KMS-11 (cell line): ENCODE measurements around the gene ADGRD1.

Experiments used
- H2AFZ ChIP-seq: fragments of 200-600 bp; sonication (generic); 2 replicates; pipeline ENCODE4 v1.6.1; 2016; ENCODE audit warnings: antibody characterized with exemption, mixed run types, low read depth
- H3K27ac ChIP-seq: fragments of 200-600 bp; sonication (generic); 2 replicates; pipeline ENCODE4 v1.6.1; 2016; ENCODE audit warnings: mild to moderate bottlenecking, mixed run types
- H3K27me3 ChIP-seq: fragments of 200-600 bp; sonication (generic); 2 replicates; pipeline ENCODE4 v1.6.1; 2017; ENCODE audit warnings: mild to moderate bottlenecking, low read depth, mixed run types, moderate library complexity; ENCODE audit not compliant: insufficient read depth
- H3K36me3 ChIP-seq: fragments of 200-600 bp; sonication (generic); 2 replicates; pipeline ENCODE4 v1.6.1; 2017; ENCODE audit warnings: mild to moderate bottlenecking, mixed run types; ENCODE audit not compliant: insufficient read depth
- H3K4me1 ChIP-seq: fragments of 200-600 bp; sonication (generic); 2 replicates; pipeline ENCODE4 v1.6.1; 2016; ENCODE audit warnings: mild to moderate bottlenecking, low read depth, mixed run types; ENCODE audit not compliant: poor library complexity, severe bottlenecking
- H3K4me2 ChIP-seq: fragments of 200-600 bp; sonication (generic); 2 replicates; pipeline ENCODE4 v1.7.0; 2016; ENCODE audit warnings: mild to moderate bottlenecking, mixed run types
- H3K4me3 ChIP-seq: fragments of 200-600 bp; sonication (generic); IDR thresholded peaks from 2 replicates; pipeline ENCODE4 v1.6.1; 2017; ENCODE audit warnings: low read depth, low read length, mixed read lengths; ENCODE audit not compliant: insufficient read depth
- H3K79me2 ChIP-seq: fragments of 200-600 bp; sonication (generic); 2 replicates; pipeline ENCODE4 v1.6.1; 2016; ENCODE audit warnings: low read depth, mixed run types; ENCODE audit not compliant: insufficient read depth
- H3K9ac ChIP-seq: fragments of 200-600 bp; sonication (generic); 2 replicates; pipeline ENCODE4 v1.6.1; 2016; ENCODE audit warnings: mild to moderate bottlenecking, mixed run types
- H4K20me1 ChIP-seq: fragments of 200-600 bp; sonication (generic); 2 replicates; pipeline ENCODE4 v1.6.1; 2016; ENCODE audit warnings: mild to moderate bottlenecking, mixed run types; ENCODE audit not compliant: insufficient read depth
- CTCF ChIP-seq: fragments of 200-600 bp; sonication (generic); conservative IDR thresholded peaks from 2 replicates; pipeline ENCODE4 v1.6.1; 2017; ENCODE audit warnings: low read depth, mild to moderate bottlenecking, antibody characterized with exemption, low read length, moderate library complexity, mixed read lengths

ADGRD1 gene

GRCh38 chr12:130960787-130961186 is 7.1 kb downstream of the ADGRD1 start:
- TF ChIP-seq CTCF = no peak
- H3K9ac ChIP-seq = no peak overlapping the region
- H3K4me3 ChIP-seq = no peak overlapping the region
- no peak overlapping the region for H2AFZ ChIP-seq
- H3K4me2 ChIP-seq = no peak overlapping the region
- no peaks in the 10 kb centered on the region for H3K4me1 ChIP-seq
- H3K27me3 ChIP-seq = no peaks in the 10 kb centered on the region
- no peaks in the 10 kb centered on the region for H3K79me2 ChIP-seq
- no peaks in the 10 kb centered on the region for H3K36me3 ChIP-seq
- no peaks in the 10 kb centered on the region for H4K20me1 ChIP-seq
- H3K27ac ChIP-seq = no peak overlapping the region

DNA sequence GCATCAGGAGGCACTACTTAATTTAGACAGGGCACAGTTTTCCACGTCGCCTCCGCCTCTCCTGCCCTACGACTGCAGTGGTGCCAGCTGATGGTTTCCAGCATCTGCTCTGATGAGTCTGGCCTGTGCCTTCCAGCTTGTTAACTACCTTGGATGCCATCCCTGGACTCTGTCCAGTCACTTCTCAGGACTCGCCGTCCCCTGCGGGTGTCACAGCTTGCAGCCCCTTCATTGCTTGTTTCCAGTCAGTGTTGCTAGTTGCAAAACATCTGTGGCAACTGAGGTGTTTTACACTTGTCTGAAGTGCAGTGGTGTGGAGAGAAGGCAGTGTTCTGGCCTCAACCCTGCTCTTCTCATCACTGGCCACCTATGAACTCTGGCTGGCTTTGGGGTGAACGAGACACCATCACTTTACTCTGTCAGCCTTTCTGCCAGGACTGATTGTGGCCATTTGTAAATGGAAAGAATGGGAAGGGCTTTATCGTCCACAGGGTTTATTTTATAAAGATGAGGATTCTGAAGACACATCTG is 8.3 kb downstream of the ADGRD1 start:
- H3K4me3 ChIP-seq = no peak overlapping the region
- no peaks in the 10 kb centered on the region for H3K4me1 ChIP-seq
- H3K27me3 ChIP-seq = no peaks in the 10 kb centered on the region
- no peak for TF ChIP-seq CTCF
- H3K27ac ChIP-seq = no peak overlapping the region
- H3K4me2 ChIP-seq = no peak overlapping the region
- H3K79me2 ChIP-seq = no peaks in the 10 kb centered on the region
- no peaks in the 10 kb centered on the region for H4K20me1 ChIP-seq
- no peak overlapping the region for H3K9ac ChIP-seq
- no peak overlapping the region for H2AFZ ChIP-seq
- H3K36me3 ChIP-seq = no peaks in the 10 kb centered on the region

DNA sequence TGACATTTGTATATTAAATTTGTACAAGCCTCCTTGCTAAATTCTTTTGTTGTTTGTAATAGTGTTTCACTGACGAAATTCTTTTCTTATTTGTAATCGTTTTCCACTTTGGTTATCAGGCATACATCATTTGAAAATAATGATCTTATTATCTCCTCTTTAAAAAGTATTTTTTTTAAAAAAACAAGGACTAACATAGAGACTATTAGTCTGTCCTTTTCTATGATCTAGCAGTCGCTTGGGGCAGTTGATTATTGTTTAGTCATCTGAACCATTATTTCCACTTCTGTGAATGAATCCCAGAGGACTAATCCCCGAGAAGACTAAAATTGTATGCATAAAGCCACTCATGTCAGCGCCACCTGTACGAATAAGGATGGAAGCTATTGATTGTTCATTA is 11.5 kb downstream of the ADGRD1 start:
- H3K36me3 ChIP-seq = no peaks in the 10 kb centered on the region

DNA sequence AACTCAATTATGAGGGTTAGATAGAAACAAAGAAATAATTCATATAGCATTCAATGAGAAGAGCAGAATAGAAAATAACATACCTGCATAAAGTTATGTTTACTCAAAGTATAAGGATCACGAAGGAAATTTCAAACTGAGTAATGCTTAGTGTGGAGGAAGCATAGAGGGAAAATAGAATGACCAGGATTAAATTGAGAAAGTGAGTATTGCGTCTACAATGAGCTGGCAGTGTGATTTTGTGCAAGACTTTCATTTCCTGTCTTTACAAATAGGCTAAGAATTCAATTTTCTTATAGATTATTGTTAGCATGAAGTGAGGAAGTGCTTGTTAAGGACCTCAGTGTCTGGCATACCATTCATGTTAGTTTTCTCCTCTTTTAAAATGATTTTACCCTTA is 12.0 kb downstream of the ADGRD1 start:
- no peaks in the 10 kb centered on the region for H3K36me3 ChIP-seq
- no peak for TF ChIP-seq CTCF
- H3K27ac ChIP-seq = no peak overlapping the region
- H4K20me1 ChIP-seq = no peaks in the 10 kb centered on the region
- no peaks in the 10 kb centered on the region for H3K4me1 ChIP-seq
- H2AFZ ChIP-seq = no peak overlapping the region
- H3K27me3 ChIP-seq = no peaks in the 10 kb centered on the region
- no peaks in the 10 kb centered on the region for H3K79me2 ChIP-seq
- H3K4me3 ChIP-seq = no peak overlapping the region
- no peak overlapping the region for H3K4me2 ChIP-seq
- H3K9ac ChIP-seq = no peak overlapping the region

More for the DNA sequence above, 11.5 kb downstream of the ADGRD1 start:
- no peak overlapping the region for H3K4me2 ChIP-seq
- H3K4me1 ChIP-seq = no peaks in the 10 kb centered on the region
- no peak for TF ChIP-seq CTCF
- H3K9ac ChIP-seq = no peak overlapping the region
- no peak overlapping the region for H2AFZ ChIP-seq
- no peaks in the 10 kb centered on the region for H3K27me3 ChIP-seq
- no peaks in the 10 kb centered on the region for H4K20me1 ChIP-seq
- no peak overlapping the region for H3K27ac ChIP-seq
- no peak overlapping the region for H3K4me3 ChIP-seq
- H3K79me2 ChIP-seq = no peaks in the 10 kb centered on the region
